Neural progenitor cell (in vitro differentiated cells): ENCODE results near the gene CHRD.

Experiments
- EZH2 ChIP-seq: fragments of 200-600 bp; sonication (generic); IDR thresholded peaks from 2 replicates; pipeline ENCODE4 v1.6.1; 2017; ENCODE audit warnings: antibody characterized with exemption, mild to moderate bottlenecking, moderate library complexity
- TF ChIP-seq, protein P1 (sequence below): fragments of 200-600 bp; sonication (generic); IDR thresholded peaks from 2 replicates; pipeline ENCODE4 v1.5.1; 2017; ENCODE audit warnings: antibody characterized with exemption, mild to moderate bottlenecking

- TF ChIP-seq, protein P1, sequence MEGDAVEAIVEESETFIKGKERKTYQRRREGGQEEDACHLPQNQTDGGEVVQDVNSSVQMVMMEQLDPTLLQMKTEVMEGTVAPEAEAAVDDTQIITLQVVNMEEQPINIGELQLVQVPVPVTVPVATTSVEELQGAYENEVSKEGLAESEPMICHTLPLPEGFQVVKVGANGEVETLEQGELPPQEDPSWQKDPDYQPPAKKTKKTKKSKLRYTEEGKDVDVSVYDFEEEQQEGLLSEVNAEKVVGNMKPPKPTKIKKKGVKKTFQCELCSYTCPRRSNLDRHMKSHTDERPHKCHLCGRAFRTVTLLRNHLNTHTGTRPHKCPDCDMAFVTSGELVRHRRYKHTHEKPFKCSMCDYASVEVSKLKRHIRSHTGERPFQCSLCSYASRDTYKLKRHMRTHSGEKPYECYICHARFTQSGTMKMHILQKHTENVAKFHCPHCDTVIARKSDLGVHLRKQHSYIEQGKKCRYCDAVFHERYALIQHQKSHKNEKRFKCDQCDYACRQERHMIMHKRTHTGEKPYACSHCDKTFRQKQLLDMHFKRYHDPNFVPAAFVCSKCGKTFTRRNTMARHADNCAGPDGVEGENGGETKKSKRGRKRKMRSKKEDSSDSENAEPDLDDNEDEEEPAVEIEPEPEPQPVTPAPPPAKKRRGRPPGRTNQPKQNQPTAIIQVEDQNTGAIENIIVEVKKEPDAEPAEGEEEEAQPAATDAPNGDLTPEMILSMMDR, result no peak
- TF ChIP-seq EZH2, result no peak
These were observed 24.4 kb upstream of the CHRD start for GRCh38 chr3:184355261-184356040.
